NB4 (cell line): ENCODE measurements around the gene PLEKHG3.
A peak's percentile ranks its signal among the peaks of the same experiment; 100 is the strongest.
"Not testable (repeated sequence)": the region's sequence is repeated elsewhere in the genome, so short reads cannot be mapped to it uniquely, and the experiment has no call there.

Source experiments
- DNase-seq: peaks from one replicate; pipeline ENCODE4 v3.0.0; 2010; ENCODE audit warnings: low read depth
- H3K4me3 ChIP-seq: one replicate; pipeline ENCODE4 v1.5.1; 2011; ENCODE audit warnings: mild to moderate bottlenecking, low read depth, low read length, moderate library complexity
- MYC ChIP-seq: IDR thresholded peaks from 2 replicates; pipeline ENCODE4 v1.6.1; 2011; ENCODE audit warnings: low read depth, low read length
- POLR2A ChIP-seq: IDR thresholded peaks from 2 replicates; pipeline ENCODE4 v1.6.1; 2011; ENCODE audit warnings: mild to moderate bottlenecking; ENCODE audit not compliant: insufficient read length; ENCODE audit errors: extremely low read depth
- TF ChIP-seq, protein P1 (sequence below): IDR thresholded peaks from 2 replicates; pipeline ENCODE4 v1.6.1; 2011; ENCODE audit warnings: low read depth, low read length
- TF ChIP-seq, protein P2 (sequence below): IDR thresholded peaks from one replicate; pipeline ENCODE4 v1.5.1; 2012; ENCODE audit warnings: low read depth, low read length

Gene PLEKHG3

DNA sequence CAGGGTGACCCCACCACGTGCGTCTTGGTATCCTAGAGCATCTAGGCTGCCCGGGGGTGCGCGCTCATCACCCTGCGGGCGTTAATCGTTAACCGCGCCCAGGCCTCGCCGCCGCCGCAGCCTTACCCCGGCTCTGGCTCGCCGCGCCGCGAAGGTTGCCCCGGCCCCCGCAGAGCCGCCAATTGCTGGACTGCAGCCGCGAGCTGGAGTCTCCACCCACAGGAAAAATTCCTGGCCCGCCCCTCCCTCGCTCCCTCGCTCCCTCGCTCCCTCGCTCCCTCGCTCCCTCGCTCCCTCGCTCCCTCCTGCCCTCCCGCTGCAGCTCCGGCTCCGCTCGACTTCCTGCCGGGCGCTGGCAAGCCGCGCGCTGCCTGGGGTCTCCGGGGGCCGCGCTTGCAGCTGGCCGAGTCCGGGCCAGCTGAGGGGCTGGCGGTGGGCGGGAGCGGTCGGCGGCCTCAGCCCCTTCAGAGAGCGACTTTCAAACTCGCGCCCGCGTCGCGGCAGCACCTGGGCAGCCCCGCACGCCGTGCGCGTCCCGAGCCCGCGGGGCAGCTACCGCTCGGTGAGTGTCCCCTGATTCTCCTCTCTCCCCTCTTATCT lies at the start of gene PLEKHG3:
TSS of gene PLEKHG3 (plus strand) at position 282 of the 600 bp plus-strand sequence. CDS start 23,208 bp downstream, outside the sequence.
- H3K4me3 ChIP-seq: peak within 1 kb of the TSS; percentile 76
- peak; percentile 79 for DNase-seq

DNA sequence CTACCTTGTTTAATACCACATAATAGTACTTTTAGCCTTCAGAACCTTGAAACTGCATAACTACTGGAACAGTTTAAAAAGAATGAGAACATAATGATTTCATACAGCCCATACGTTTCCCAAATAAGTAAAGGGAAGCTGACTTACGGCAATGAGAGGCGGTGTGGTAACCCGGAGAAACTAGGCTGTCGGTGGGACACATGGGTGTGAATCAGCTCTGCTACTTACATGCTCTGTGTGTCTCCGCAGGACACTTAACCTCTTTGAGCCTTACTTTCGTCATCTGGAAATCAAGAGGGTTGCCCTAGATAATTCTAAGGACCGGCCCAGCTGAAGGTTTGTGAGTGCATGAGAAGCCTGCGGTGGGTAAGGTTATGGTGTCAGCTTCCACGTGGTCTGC lies 49.3 kb upstream of the PLEKHG3 start:
- H3K4me3 ChIP-seq: no peak overlapping the region
- peak; percentile 27 for DNase-seq
- TF ChIP-seq, protein P1, sequence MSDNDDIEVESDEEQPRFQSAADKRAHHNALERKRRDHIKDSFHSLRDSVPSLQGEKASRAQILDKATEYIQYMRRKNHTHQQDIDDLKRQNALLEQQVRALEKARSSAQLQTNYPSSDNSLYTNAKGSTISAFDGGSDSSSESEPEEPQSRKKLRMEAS: no peak
- TF ChIP-seq POLR2A (no peak), MYC (no peak)
- TF ChIP-seq, protein P2, sequence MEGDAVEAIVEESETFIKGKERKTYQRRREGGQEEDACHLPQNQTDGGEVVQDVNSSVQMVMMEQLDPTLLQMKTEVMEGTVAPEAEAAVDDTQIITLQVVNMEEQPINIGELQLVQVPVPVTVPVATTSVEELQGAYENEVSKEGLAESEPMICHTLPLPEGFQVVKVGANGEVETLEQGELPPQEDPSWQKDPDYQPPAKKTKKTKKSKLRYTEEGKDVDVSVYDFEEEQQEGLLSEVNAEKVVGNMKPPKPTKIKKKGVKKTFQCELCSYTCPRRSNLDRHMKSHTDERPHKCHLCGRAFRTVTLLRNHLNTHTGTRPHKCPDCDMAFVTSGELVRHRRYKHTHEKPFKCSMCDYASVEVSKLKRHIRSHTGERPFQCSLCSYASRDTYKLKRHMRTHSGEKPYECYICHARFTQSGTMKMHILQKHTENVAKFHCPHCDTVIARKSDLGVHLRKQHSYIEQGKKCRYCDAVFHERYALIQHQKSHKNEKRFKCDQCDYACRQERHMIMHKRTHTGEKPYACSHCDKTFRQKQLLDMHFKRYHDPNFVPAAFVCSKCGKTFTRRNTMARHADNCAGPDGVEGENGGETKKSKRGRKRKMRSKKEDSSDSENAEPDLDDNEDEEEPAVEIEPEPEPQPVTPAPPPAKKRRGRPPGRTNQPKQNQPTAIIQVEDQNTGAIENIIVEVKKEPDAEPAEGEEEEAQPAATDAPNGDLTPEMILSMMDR: no peak

More for the DNA sequence above, at the start of gene PLEKHG3:
- no peak for TF ChIP-seq MYC
- TF ChIP-seq, protein P1: peak; percentile 91
- TF ChIP-seq, protein P2: no peak
- no peak for TF ChIP-seq POLR2A

DNA sequence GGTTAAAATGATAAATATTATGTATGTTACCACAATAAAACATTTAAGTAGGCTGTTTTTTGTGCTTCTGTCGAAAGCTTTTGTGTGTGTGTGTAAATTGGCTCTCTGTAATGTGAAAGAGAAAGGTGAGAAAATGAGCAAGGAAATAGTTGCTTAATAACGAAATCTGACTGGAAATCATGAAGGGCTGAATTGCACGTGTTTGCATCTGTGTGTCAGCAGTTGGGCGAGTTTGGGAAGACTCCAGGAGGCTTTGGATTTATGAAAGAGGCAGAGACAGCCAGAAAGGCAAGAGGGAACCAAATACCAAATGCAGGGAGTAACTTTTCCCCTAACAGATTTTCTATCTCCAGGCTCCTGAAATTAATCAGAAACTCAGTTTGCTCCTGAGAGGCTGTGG lies 47.2 kb upstream of the PLEKHG3 start:
- DNase-seq: no peak
- no peak overlapping the region for H3K4me3 ChIP-seq
- TF ChIP-seq, protein P1: no peak
- TF ChIP-seq, protein P2: no peak
- no peak for TF ChIP-seq MYC
- no peak for TF ChIP-seq POLR2A

DNA sequence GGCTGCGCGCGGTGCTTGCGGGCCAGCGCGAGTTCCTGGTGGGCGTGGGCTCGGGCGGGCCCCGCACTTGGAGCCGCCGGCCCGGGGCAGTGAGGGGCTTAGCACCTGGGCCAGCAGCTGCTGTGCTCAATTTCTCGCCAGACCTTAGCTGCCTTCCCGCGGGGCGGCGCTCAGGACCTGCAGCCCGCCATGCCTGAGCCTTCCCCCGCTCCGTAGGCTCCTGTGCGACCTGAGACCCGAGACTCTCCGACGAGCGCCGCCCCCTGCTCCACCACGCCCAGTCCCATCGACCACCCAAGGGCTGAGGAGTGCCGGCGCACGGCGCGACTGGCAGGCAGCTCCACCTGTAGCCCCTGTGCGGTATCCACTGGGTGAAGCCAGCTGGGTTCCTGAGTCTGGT lies 46.0 kb upstream of the PLEKHG3 start:
- H3K4me3 ChIP-seq: no peak overlapping the region
- TF ChIP-seq POLR2A (no peak), MYC (no peak)
- TF ChIP-seq, protein P1: no peak
- TF ChIP-seq, protein P2: no peak
- DNase-seq: no peak

DNA sequence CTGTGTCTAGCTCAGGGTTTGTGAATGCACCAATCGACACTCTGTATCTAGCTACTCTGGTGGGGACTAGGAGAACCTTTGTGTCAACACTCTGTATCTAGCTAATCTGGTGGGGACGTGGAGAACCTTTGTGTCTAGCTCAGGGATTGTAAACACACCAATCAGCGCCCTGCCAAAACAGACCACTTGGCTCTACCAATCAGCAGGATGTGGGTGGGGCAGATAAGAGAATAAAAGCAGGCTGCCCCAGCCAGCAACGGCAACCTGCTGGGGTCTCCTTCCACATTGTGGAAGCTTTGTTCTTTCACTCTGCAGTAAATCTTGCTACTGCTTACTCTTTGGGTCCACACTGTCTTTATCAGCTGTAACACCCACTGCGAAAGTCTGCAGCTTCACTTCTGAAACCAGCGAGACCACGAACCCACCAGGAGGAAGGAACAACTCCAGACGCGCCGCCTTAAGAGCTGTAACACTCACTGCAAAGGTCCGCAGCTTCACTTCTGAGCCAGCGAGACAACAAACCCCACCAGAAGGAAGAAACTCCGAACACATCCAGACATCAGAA lies 45.4 kb upstream of the PLEKHG3 start:
- DNase-seq, H3K4me3 ChIP-seq: not testable (repeated sequence)

DNA sequence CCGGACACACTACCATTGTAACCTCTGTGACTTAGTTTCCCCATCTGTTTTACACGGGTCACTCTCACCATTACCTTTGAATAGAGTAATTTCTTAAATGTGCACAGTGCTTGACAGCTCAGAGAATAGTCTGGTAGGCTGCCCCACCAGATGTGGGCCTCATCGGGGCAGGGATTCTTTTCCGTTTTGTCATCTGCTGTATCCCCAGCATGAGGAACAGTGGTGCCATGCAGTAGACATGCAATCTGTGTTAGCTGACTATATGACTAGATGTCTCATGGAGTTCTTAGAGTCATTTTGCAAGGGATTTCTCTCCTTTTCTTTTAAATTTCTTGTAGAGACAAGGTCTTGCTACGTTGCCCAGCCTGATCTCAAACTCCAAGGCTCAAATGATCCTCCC lies 44.9 kb upstream of the PLEKHG3 start:
- TF ChIP-seq POLR2A: no peak
- TF ChIP-seq, protein P2: no peak
- TF ChIP-seq MYC: no peak
- TF ChIP-seq, protein P1: no peak
- H3K4me3 ChIP-seq: no peak overlapping the region
- no peak for DNase-seq
